DMS153 treated with DMSO at 0.1 percent for 48 hours (cell line): ENCODE results near the gene NCR2.

Experiments used
- DNase-seq: peaks from one replicate; lab custom pipeline; 2025; ENCODE audit not compliant: unreplicated experiment; lab: John Stamatoyannopoulos, UW

NCR2 gene

GRCh38 chr6:41392246-41392645, 56.8 kb downstream of the NCR2 start:
- DNase-seq = no peak

GRCh38 chr6:41396335-41396734, 60.9 kb downstream of the NCR2 start:
- no peak for DNase-seq

- no peak for DNase-seq
These were observed 64.0 kb downstream of the NCR2 start for GRCh38 chr6:41399424-41399823.
